GM23338 (cell line): ENCODE data around the gene CYP4B1. TPM values are rescaled to one million over a fixed set of nuclear protein-coding genes. Genes with fewer than 3 reads are reported as not detected.

Experiments used
- ATAC-seq: fragments of 200-7000 bp; cut with Tn5 transposase; 3 replicates; pipeline ENCODE4 v1.9.1; 2020
- DNase-seq: peaks from one replicate; pipeline ENCODE4 v3.0.0-alpha.2; 2015; ENCODE audit warnings: low spot score
- H2AFZ ChIP-seq: fragments of 200-600 bp; sonication (generic); 2 replicates; pipeline ENCODE4 v1.8.0; 2016; ENCODE audit warnings: antibody characterized with exemption, mild to moderate bottlenecking, moderate library complexity
- H3F3A ChIP-seq: fragments of 200-600 bp; sonication (generic); replicated peaks from 2 replicates; pipeline ENCODE4 v1.8.0; 2017; ENCODE audit warnings: antibody characterized with exemption, mixed run types, low read depth
- H3K27ac ChIP-seq: fragments of 200-600 bp; sonication (generic); 2 replicates; pipeline ENCODE4 v1.6.1; 2016; ENCODE audit warnings: low read depth
- H3K27me3 ChIP-seq: fragments of 200-600 bp; sonication (generic); 2 replicates; pipeline ENCODE4 v1.8.0; 2016; ENCODE audit warnings: mild to moderate bottlenecking, mixed run types, moderate library complexity; ENCODE audit not compliant: insufficient read depth
- H3K36me3 ChIP-seq: fragments of 200-600 bp; sonication (generic); 2 replicates; pipeline ENCODE4 v1.8.0; 2016; ENCODE audit warnings: mild to moderate bottlenecking; ENCODE audit not compliant: insufficient read depth
- H3K4me1 ChIP-seq: fragments of 200-600 bp; sonication (generic); 2 replicates; pipeline ENCODE4 v1.8.0; 2016; ENCODE audit warnings: mild to moderate bottlenecking, moderate library complexity; ENCODE audit not compliant: insufficient read depth
- H3K4me2 ChIP-seq: fragments of 200-600 bp; sonication (generic); 2 replicates; pipeline ENCODE4 v1.7.1; 2017; ENCODE audit warnings: mixed run types
- H3K4me3 ChIP-seq: fragments of 200-600 bp; sonication (generic); 2 replicates; pipeline ENCODE4 v1.6.1; 2016; ENCODE audit warnings: mixed run types
- H3K79me2 ChIP-seq: fragments of 200-600 bp; sonication (generic); replicated peaks from 2 replicates; pipeline ENCODE4 v1.8.0; 2017; ENCODE audit warnings: mild to moderate bottlenecking; ENCODE audit not compliant: insufficient read depth
- H3K9me2 ChIP-seq: fragments of 200-600 bp; sonication (generic); 2 replicates; pipeline ENCODE4 v1.8.0; 2017; ENCODE audit not compliant: insufficient read depth
- H4K20me1 ChIP-seq: fragments of 200-600 bp; sonication (generic); replicated peaks from 2 replicates; pipeline ENCODE4 v1.8.0; 2017; ENCODE audit warnings: mild to moderate bottlenecking; ENCODE audit not compliant: insufficient read depth
- H3K27ac Mint-ChIP-seq: 2 replicates; pipeline ENCODE4 v1.8.0; 2020; ENCODE audit warnings: inconsistent platforms, mild to moderate bottlenecking, moderate library complexity, mixed read lengths
- H3K27me3 Mint-ChIP-seq: 3 replicates; pipeline ENCODE4 v1.8.0; 2022; ENCODE audit warnings: low read depth, mild to moderate bottlenecking, moderate library complexity, mixed read lengths, inconsistent platforms; ENCODE audit not compliant: insufficient read depth, poor library complexity
- H3K36me3 Mint-ChIP-seq: 3 replicates; pipeline ENCODE4 v1.8.0; 2021; ENCODE audit warnings: low read depth, mild to moderate bottlenecking, inconsistent platforms, moderate library complexity, mixed read lengths
- H3K4me1 Mint-ChIP-seq: 3 replicates; pipeline ENCODE4 v1.8.0; 2020; ENCODE audit warnings: mild to moderate bottlenecking, inconsistent platforms, mixed read lengths
- H3K4me3 Mint-ChIP-seq: 3 replicates; pipeline ENCODE4 v1.8.0; 2021; ENCODE audit warnings: moderate library complexity, mild to moderate bottlenecking, inconsistent platforms, mixed read lengths
- H3K9me3 Mint-ChIP-seq: 3 replicates; pipeline ENCODE4 v1.8.0; 2020; ENCODE audit warnings: moderate library complexity, mild to moderate bottlenecking, inconsistent platforms, mixed read lengths
- CREB1 ChIP-seq: fragments of 250-450 bp; sonication (Bioruptor Pico); IDR thresholded peaks from 2 replicates; pipeline ENCODE4 v1.5.0; 2020; ENCODE audit warnings: low read depth, mild to moderate bottlenecking, moderate library complexity
- CTCF ChIP-seq, 2 experiments: fragments of 200-600 bp in 1 of 2; sonication (generic) in 1 of 2; conservative IDR thresholded peaks; 2 replicates each; pipeline versions ENCODE4 v1.5.1 to v1.6.1; 2016 to 2017; ENCODE audit warnings: antibody characterized with exemption in 2 of 2, low read depth in 2 of 2, mild to moderate bottlenecking in 2 of 2, moderate library complexity in 1 of 2
- ETS1 ChIP-seq: IDR thresholded peaks from 2 replicates; pipeline ENCODE4 v1.6.1; 2016; ENCODE audit warnings: antibody characterized with exemption
- EZH2 ChIP-seq: fragments of 200-600 bp; sonication (generic); IDR thresholded peaks from one replicate; pipeline ENCODE4 v1.8.0; 2017; ENCODE audit warnings: antibody characterized with exemption, mild to moderate bottlenecking, low read depth; ENCODE audit not compliant: unreplicated experiment
- EZH2phosphoT487 ChIP-seq: fragments of 200-600 bp; sonication (generic); IDR thresholded peaks from one replicate; pipeline ENCODE4 v1.8.1; 2018; ENCODE audit warnings: antibody characterized with exemption; ENCODE audit not compliant: unreplicated experiment
- JUNB ChIP-seq: IDR thresholded peaks from one replicate; pipeline ENCODE4 v1.6.1; 2016; ENCODE audit warnings: antibody characterized with exemption; ENCODE audit not compliant: unreplicated experiment
- NANOG ChIP-seq: IDR thresholded peaks from 2 replicates; pipeline ENCODE4 v1.6.1; 2016; ENCODE audit warnings: antibody characterized with exemption, borderline replicate concordance
- POLR2AphosphoS5 ChIP-seq: IDR thresholded peaks from 2 replicates; pipeline ENCODE4 v1.6.1; 2016; ENCODE audit warnings: antibody characterized with exemption, low read depth
- REST ChIP-seq: IDR thresholded peaks from one replicate; pipeline ENCODE4 v1.6.1; 2018; ENCODE audit warnings: antibody characterized with exemption; ENCODE audit not compliant: unreplicated experiment
- STAT1 ChIP-seq: IDR thresholded peaks from one replicate; pipeline ENCODE4 v1.6.1; 2016; ENCODE audit warnings: antibody characterized with exemption; ENCODE audit not compliant: unreplicated experiment
- ZNF114 ChIP-seq: fragments of 250-450 bp; sonication (Bioruptor Pico); IDR thresholded peaks from 2 replicates; pipeline ENCODE4 v1.5.0; 2020; ENCODE audit warnings: mild to moderate bottlenecking, moderate library complexity
- ZNF331 ChIP-seq: fragments of 250-450 bp; sonication (Bioruptor Pico); IDR thresholded peaks from 2 replicates; pipeline ENCODE4 v1.5.0; 2020; ENCODE audit warnings: low read depth, mild to moderate bottlenecking, moderate library complexity
- ZNF462 ChIP-seq: fragments of 250-450 bp; sonication (Bioruptor Pico); IDR thresholded peaks from 2 replicates; pipeline ENCODE4 v1.5.0; 2020; ENCODE audit warnings: mild to moderate bottlenecking, moderate library complexity
- polyA plus RNA-seq: library from polyadenylated mRNA; unstranded; fragments of >200 nt; fragmentation: Nextera tagmentation; extraction: Ambion mirVana; gene quantifications from 2 replicates; pipeline ENCODE4 v1.2.1, GENCODE V29; 2016
- total RNA-seq: library from RNA; depleted of rRNA; stranded (reverse); fragments of >200 nt; shearing (Covaris generic); gene quantifications from 2 replicates; pipeline ENCODE4 v1.2.3, GENCODE V29; 2014

CYP4B1 gene
- total and polyA plus RNA-seq, 2 experiments from 2014 or later: not detected

GRCh38 chr1:46811053-46811452 is 12.2 kb downstream of the CYP4B1 start:
- H3K4me1 Mint-ChIP-seq: peaks cover 2% of the 10 kb centered on the region; the same call in 1 of the 3 replicates
- ATAC-seq (no peak), DNase-seq (no peak)
- Histone ChIP-seq H3F3A (no peaks in the 10 kb centered on the region), H2AFZ (no peak overlapping the region), H3K4me3 (no peak overlapping the region), H3K79me2 (no peaks in the 10 kb centered on the region), H3K4me1 (no peaks in the 10 kb centered on the region), H3K4me2 (no peak overlapping the region), H3K9me2 (no peaks in the 10 kb centered on the region), H3K27ac (no peak overlapping the region), H3K36me3 (no peaks in the 10 kb centered on the region), H4K20me1 (no peaks in the 10 kb centered on the region), H3K27me3 (no peaks in the 10 kb centered on the region)
- no peaks in the 10 kb centered on the region; the same call in 2 of the 3 replicates for H3K36me3 Mint-ChIP-seq
- H3K27ac Mint-ChIP-seq: no peak overlapping the region
- H3K4me3 Mint-ChIP-seq: no peak overlapping the region
- peaks cover 4% of the 10 kb centered on the region for H3K27me3 Mint-ChIP-seq
- no peak for TF ChIP-seq JUNB
- no peak for TF ChIP-seq REST
- TF ChIP-seq STAT1: no peak
- TF ChIP-seq EZH2phosphoT487: no peak
- TF ChIP-seq NANOG: no peak
- TF ChIP-seq ZNF114 (CRISPR knock-in tag): no peak
- no peak for TF ChIP-seq POLR2AphosphoS5
- no peak for TF ChIP-seq CTCF (conservative IDR thresholded peaks at IDR 0.05; ENCODE audit: low read depth in 2 of 2)
- TF ChIP-seq ETS1: no peak
- no peak for TF ChIP-seq CREB1 (CRISPR knock-in tag)
- no peak for TF ChIP-seq ZNF331
- TF ChIP-seq EZH2: no peak
- TF ChIP-seq ZNF462: no peak
- H3K9me3 Mint-ChIP-seq: peaks cover 9% of the 10 kb centered on the region
